K562 (cell line): ENCODE measurements around the gene CIB2. TPM values are rescaled to one million over a fixed set of nuclear protein-coding genes. Genes with fewer than 3 reads are reported as not detected.

Source experiments
- ATAC-seq: fragments of 200-7000 bp; cut with Tn5 transposase; 3 replicates; pipeline ENCODE4 v1.9.1; 2020; ENCODE audit warnings: moderate library complexity
- BruUV-seq: library from RNA; stranded (reverse); fragments of 400-500 nt; replicated peaks from 2 replicates; lab custom pipeline; 2021; lab: Mats Ljungman, UMichigan
- CTCF ChIA-PET: fragments of 300-600 bp; formaldehyde crosslinking; extraction: SDS; loops from one replicate; lab custom pipeline; 2021; ENCODE audit warnings: low intra/inter-chr PET ratio; lab: Yijun Ruan, JAX
- POLR2A ChIA-PET: fragments of 300-600, 350-650 bp; sonication (Branson Sonifier 250); formaldehyde crosslinking; extraction: SDS; loops from one replicate; lab custom pipeline; 2021; ENCODE audit warnings: antibody characterized with exemption, inconsistent platforms; lab: Yijun Ruan, JAX
- DNase-seq, 4 experiments: peaks; one replicate each; pipeline versions ENCODE4 v3.0.0 to v3.0.0-alpha.2; 2011 to 2018; ENCODE audit warnings: low spot score in 3 of 4, mixed read lengths in 3 of 4; ENCODE audit errors: extremely low read depth in 1 of 4
- FAIRE-seq: peaks from 2 replicates; lab custom pipeline; 2011; peaks lifted over from hg19 to GRCh38; lab: Jason Lieb, UNC
- H2AFZ ChIP-seq: 2 replicates; pipeline ENCODE4 v1.6.0; 2011; ENCODE audit warnings: low read depth, low read length, control low read depth, inconsistent platforms
- H3K27ac ChIP-seq: fragments of 200-600 bp; 3 replicates; pipeline ENCODE4 v1.8.0; 2011; ENCODE audit warnings: low read depth, mild to moderate bottlenecking, control low read depth, inconsistent platforms, low read length, moderate library complexity, mixed read lengths; ENCODE audit errors: extremely low read depth
- H3K27me3 ChIP-seq, 2 experiments: fragments of 300-600 bp in 1 of 2; 2 replicates in 1 of 2; 3 replicates in 1 of 2; pipeline versions ENCODE4 v1.6.0 to v1.8.0; 2011; ENCODE audit warnings: inconsistent platforms in 2 of 2, low read length in 2 of 2, mild to moderate bottlenecking in 1 of 2, mixed read lengths in 1 of 2, moderate library complexity in 1 of 2; ENCODE audit not compliant: control insufficient read depth in 2 of 2, insufficient read depth in 2 of 2
- H3K36me3 ChIP-seq: fragments of 300-600 bp; 3 replicates; pipeline ENCODE4 v1.8.0; 2011; ENCODE audit warnings: mild to moderate bottlenecking, low read length, inconsistent platforms; ENCODE audit not compliant: control insufficient read depth, insufficient read depth
- H3K4me1 ChIP-seq, 2 experiments: fragments of 200-600 bp in 1 of 2; replicated peaks in 1 of 2; 2 replicates in 1 of 2; 3 replicates in 1 of 2; pipeline versions ENCODE4 v1.5.1 to v1.8.0; 2011; ENCODE audit warnings: inconsistent platforms in 2 of 2, low read length in 2 of 2, mild to moderate bottlenecking in 1 of 2, mixed read lengths in 1 of 2, moderate library complexity in 1 of 2; ENCODE audit not compliant: control insufficient read depth in 2 of 2, insufficient read depth in 2 of 2
- H3K4me2 ChIP-seq: 2 replicates; pipeline ENCODE4 v1.6.1; 2011; ENCODE audit warnings: low read length, control low read depth, inconsistent platforms, mixed read lengths; ENCODE audit not compliant: insufficient read depth
- H3K4me3 ChIP-seq: fragments of 200-600 bp; sonication (generic), shearing (Covaris generic); 2 replicates; pipeline ENCODE4 v1.5.1; 2016; ENCODE audit warnings: control low read depth, inconsistent platforms
- H3K79me2 ChIP-seq: fragments of 200-600 bp; 3 replicates; pipeline ENCODE4 v1.8.0; 2011; ENCODE audit warnings: low read length, inconsistent platforms; ENCODE audit not compliant: control insufficient read depth, insufficient read depth
- H3K9ac ChIP-seq, 2 experiments: 2 replicates each; pipeline versions ENCODE4 v1.6.0 to v1.6.1; 2011; ENCODE audit warnings: low read depth in 2 of 2, low read length in 2 of 2, control low read depth in 1 of 2, inconsistent platforms in 1 of 2, mild to moderate bottlenecking in 1 of 2, mixed read lengths in 1 of 2; ENCODE audit not compliant: insufficient read depth in 1 of 2
- H3K9me1 ChIP-seq: one replicate; pipeline ENCODE4 v1.6.0; 2011; ENCODE audit warnings: inconsistent platforms, mild to moderate bottlenecking, low read length, moderate library complexity; ENCODE audit not compliant: control insufficient read depth, insufficient read depth
- H3K9me3 ChIP-seq: replicated peaks from 2 replicates; pipeline ENCODE4 v1.5.1; 2011; ENCODE audit warnings: low read depth, low read length, inconsistent platforms; ENCODE audit not compliant: control insufficient read depth, insufficient read depth
- H4K20me1 ChIP-seq: replicated peaks from 2 replicates; pipeline ENCODE4 v1.6.1; 2011; ENCODE audit warnings: low read length, inconsistent platforms, mixed read lengths; ENCODE audit not compliant: control insufficient read depth, insufficient read depth
- CBX3 ChIP-seq, 2 experiments: IDR thresholded peaks; 1 replicate in 1 of 2; 2 replicates in 1 of 2; pipeline ENCODE4 v1.6.1; 2012; ENCODE audit warnings: inconsistent platforms in 2 of 2, low read length in 2 of 2, borderline replicate concordance in 1 of 2, control low read depth in 1 of 2
- CBX8 ChIP-seq: fragments of 200-600 bp; sonication (generic); IDR thresholded peaks from 2 replicates; pipeline ENCODE4 v1.6.1; 2012; ENCODE audit warnings: borderline replicate concordance, mixed run types, low read depth, mild to moderate bottlenecking, moderate library complexity, mixed read lengths, low read length, control low read depth, inconsistent platforms; ENCODE audit not compliant: poor library complexity, severe bottlenecking; ENCODE audit errors: extremely low read depth
- FOXM1 ChIP-seq, 2 experiments: fragments of 450-650 bp in 1 of 2; sonication (generic) in 1 of 2; formaldehyde crosslinking in 1 of 2; IDR thresholded peaks; 2 replicates each; pipeline versions ENCODE4 v1.6.1 to v1.9.0; 2017 to 2022; ENCODE audit warnings: low read depth in 2 of 2, mild to moderate bottlenecking in 2 of 2, missing genetic modification reagents in 1 of 2, moderate library complexity in 1 of 2
- MED1 ChIP-seq: sonication (generic); formaldehyde crosslinking; IDR thresholded peaks from 2 replicates; pipeline ENCODE4 v1.8.1; 2023; ENCODE audit warnings: missing genetic modification reagents, borderline replicate concordance
- NFE2L1 ChIP-seq: fragments of 450-650 bp; IDR thresholded peaks from 2 replicates; pipeline ENCODE4 v1.6.1; 2016; ENCODE audit warnings: missing genetic modification characterization, low read depth, mild to moderate bottlenecking, missing compliant biosample characterization, moderate library complexity, borderline replicate concordance
- RBM17 ChIP-seq: fragments of 200-400 bp; formaldehyde crosslinking; IDR thresholded peaks from 2 replicates; pipeline ENCODE4 v1.6.1; 2017; ENCODE audit warnings: low read depth, mild to moderate bottlenecking, low read length, borderline replicate concordance
- TCF7L2 ChIP-seq: fragments of 150-350 bp; IDR thresholded peaks from 2 replicates; pipeline ENCODE4 v1.6.1; 2016; ENCODE audit warnings: low read depth, mild to moderate bottlenecking, low read length, moderate library complexity
- WGBS: fragments of 100-300 bp; shearing (Covaris generic); methylation state at CpG from one replicate; pipeline ENCODE4 v1.1.6; 2016; ENCODE audit warnings: low coverage, mixed read lengths; ENCODE audit not compliant: insufficient coverage; ENCODE audit errors: missing lambda C conversion rate; 5-methylcytosine and 5-hydroxymethylcytosine counted together
- in situ Hi-C: fragments of 300-500 bp; cut with MboI; formaldehyde crosslinking; loops from 4 replicates; pipeline ENCODE4 v1.15.0; 2018; ENCODE audit warnings: inconsistent platforms, mixed read lengths
- intact Hi-C: fragments of 100-400 bp; cut with micrococcal nuclease; formaldehyde crosslinking; loops from 2 replicates; pipeline ENCODE4 v1.14.2; 2022
- polyA plus RNA-seq, 8 experiments: library from polyadenylated mRNA; depleted of rRNA in 4 of 8; stranded (reverse) in 5 of 8; unstranded in 3 of 8; fragments of >200 nt; fragmentation: Nextera tagmentation in 2 of 8; fragmentation: Illumina TruSeq in 1 of 8; extraction: Ambion mirVana in 2 of 8; extraction: Trizol in 1 of 8; gene quantifications; 2 replicates each; pipeline versions ENCODE4 v1.2.1 to v1.2.3, GENCODE V29; 2011 to 2014; ENCODE audit warnings: inconsistent platforms in 1 of 8, missing spikeins in 1 of 8
- total RNA-seq, 7 experiments: library from RNA; depleted of rRNA in 6 of 7; stranded (reverse); fragments of >200 nt in 6 of 7; fragmentation: Illumina TruSeq in 2 of 7; extraction: Trizol in 2 of 7; gene quantifications; 2 replicates each; pipeline versions ENCODE4 v1.2.1 to v1.2.3, GENCODE V29; 2011 to 2021; ENCODE audit warnings: low replicate concordance in 1 of 7
- TF ChIP-seq, protein P1 (sequence below): fragments of 450-650 bp; IDR thresholded peaks from 2 replicates; pipeline ENCODE4 v1.6.1; 2017; ENCODE audit warnings: antibody characterized with exemption, mild to moderate bottlenecking
- TF ChIP-seq, protein P2 (sequence below), 3 experiments: IDR thresholded peaks in 2 of 3; conservative IDR thresholded peaks in 1 of 3; 2 replicates each; pipeline ENCODE4 v1.5.1; 2011 to 2012; ENCODE audit warnings: low read length in 3 of 3, mild to moderate bottlenecking in 3 of 3, control low read depth in 2 of 3, improper control_type of control experiment in 1 of 3, inconsistent platforms in 1 of 3, low read depth in 1 of 3, mixed read lengths in 1 of 3, moderate library complexity in 1 of 3; ENCODE audit not compliant: insufficient read depth in 2 of 3

Gene CIB2
- total and polyA plus RNA-seq, 9 of the 15 experiments (the other 6 are each of a cell fraction or from before 2014, with no cell fraction given): 1.5 to 37.4 (median 19.4) TPM

- no TSS peak for BruUV-seq
- Histone ChIP-seq H3K36me3 (no peaks in the 10 kb centered on the region), H3K27me3 (no peaks in the 10 kb centered on the region), H3K4me1 (peaks cover 5 to 44% of the 10 kb centered on the region in 2 experiments; a peak in 3 of 5 replicates), H3K4me3 (no peak overlapping the region), H3K27ac (no peak overlapping the region), H3K9ac (no peak overlapping the region), H4K20me1 (peaks cover 17% of the 10 kb centered on the region), H2AFZ (no peak overlapping the region), H3K9me3 (no peaks in the 10 kb centered on the region), H3K79me2 (peaks cover 24% of the 10 kb centered on the region; the same call in 2 of the 3 replicates), H3K9me1 (no peaks in the 10 kb centered on the region), H3K4me2 (no peak overlapping the region)
- DNase-seq: no peak
- TF ChIP-seq RBM17: no peak
- no peak for TF ChIP-seq FOXM1 (IDR thresholded peaks at IDR 0.05; ENCODE audit: low read depth)
- no peak for TF ChIP-seq FOXM1 (CRISPR knock-in tag; IDR thresholded peaks at IDR 0.05; ENCODE audit: low read depth)
- TF ChIP-seq MED1 (CRISPR knock-in tag): no peak
- no peak for TF ChIP-seq CBX3 (IDR thresholded peaks at IDR 0.05; ENCODE audit: borderline replicate concordance in 1 of 2, low read length in 2 of 2)
- no peak for TF ChIP-seq NFE2L1
- TF ChIP-seq, protein P1, sequence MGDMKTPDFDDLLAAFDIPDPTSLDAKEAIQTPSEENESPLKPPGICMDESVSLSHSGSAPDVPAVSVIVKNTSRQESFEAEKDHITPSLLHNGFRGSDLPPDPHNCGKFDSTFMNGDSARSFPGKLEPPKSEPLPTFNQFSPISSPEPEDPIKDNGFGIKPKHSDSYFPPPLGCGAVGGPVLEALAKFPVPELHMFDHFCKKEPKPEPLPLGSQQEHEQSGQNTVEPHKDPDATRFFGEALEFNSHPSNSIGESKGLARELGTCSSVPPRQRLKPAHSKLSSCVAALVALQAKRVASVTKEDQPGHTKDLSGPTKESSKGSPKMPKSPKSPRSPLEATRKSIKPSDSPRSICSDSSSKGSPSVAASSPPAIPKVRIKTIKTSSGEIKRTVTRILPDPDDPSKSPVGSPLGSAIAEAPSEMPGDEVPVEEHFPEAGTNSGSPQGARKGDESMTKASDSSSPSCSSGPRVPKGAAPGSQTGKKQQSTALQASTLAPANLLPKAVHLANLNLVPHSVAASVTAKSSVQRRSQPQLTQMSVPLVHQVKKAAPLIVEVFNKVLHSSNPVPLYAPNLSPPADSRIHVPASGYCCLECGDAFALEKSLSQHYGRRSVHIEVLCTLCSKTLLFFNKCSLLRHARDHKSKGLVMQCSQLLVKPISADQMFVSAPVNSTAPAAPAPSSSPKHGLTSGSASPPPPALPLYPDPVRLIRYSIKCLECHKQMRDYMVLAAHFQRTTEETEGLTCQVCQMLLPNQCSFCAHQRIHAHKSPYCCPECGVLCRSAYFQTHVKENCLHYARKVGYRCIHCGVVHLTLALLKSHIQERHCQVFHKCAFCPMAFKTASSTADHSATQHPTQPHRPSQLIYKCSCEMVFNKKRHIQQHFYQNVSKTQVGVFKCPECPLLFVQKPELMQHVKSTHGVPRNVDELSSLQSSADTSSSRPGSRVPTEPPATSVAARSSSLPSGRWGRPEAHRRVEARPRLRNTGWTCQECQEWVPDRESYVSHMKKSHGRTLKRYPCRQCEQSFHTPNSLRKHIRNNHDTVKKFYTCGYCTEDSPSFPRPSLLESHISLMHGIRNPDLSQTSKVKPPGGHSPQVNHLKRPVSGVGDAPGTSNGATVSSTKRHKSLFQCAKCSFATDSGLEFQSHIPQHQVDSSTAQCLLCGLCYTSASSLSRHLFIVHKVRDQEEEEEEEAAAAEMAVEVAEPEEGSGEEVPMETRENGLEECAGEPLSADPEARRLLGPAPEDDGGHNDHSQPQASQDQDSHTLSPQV: no peak
- TF ChIP-seq CBX8: no peak
- TF ChIP-seq, protein P2, sequence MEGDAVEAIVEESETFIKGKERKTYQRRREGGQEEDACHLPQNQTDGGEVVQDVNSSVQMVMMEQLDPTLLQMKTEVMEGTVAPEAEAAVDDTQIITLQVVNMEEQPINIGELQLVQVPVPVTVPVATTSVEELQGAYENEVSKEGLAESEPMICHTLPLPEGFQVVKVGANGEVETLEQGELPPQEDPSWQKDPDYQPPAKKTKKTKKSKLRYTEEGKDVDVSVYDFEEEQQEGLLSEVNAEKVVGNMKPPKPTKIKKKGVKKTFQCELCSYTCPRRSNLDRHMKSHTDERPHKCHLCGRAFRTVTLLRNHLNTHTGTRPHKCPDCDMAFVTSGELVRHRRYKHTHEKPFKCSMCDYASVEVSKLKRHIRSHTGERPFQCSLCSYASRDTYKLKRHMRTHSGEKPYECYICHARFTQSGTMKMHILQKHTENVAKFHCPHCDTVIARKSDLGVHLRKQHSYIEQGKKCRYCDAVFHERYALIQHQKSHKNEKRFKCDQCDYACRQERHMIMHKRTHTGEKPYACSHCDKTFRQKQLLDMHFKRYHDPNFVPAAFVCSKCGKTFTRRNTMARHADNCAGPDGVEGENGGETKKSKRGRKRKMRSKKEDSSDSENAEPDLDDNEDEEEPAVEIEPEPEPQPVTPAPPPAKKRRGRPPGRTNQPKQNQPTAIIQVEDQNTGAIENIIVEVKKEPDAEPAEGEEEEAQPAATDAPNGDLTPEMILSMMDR (IDR thresholded peaks at IDR 0.05 in 2 of 3, conservative IDR thresholded peaks at IDR 0.05 in 1 of 3; ENCODE audit: insufficient read depth in 2 of 3, low read depth in 1 of 3, low read length in 3 of 3): no peak
- no peak for TF ChIP-seq TCF7L2
- WGBS: 38% methylated on average over 2 of the region's 2 CpGs
- intact Hi-C loops: no loop called here
- in situ Hi-C loops: no loop called here
- CTCF ChIA-PET: no interaction called here
- POLR2A ChIA-PET: interaction anchor here (1.0 to 2.3 kb wide), 3 partner anchors 11 to 13 kb away, joined by 3 to 9 read pairs (median 4); no protein-coding TSS in a partner anchor
- no peak for FAIRE-seq
- no peak for ATAC-seq
Observed at GRCh38 chr15:78071383-78071782, 59.9 kb downstream of the CIB2 start.
